ENCODE results near the gene HNRNPUL1.

The HNRNPUL1 gene

DNA sequence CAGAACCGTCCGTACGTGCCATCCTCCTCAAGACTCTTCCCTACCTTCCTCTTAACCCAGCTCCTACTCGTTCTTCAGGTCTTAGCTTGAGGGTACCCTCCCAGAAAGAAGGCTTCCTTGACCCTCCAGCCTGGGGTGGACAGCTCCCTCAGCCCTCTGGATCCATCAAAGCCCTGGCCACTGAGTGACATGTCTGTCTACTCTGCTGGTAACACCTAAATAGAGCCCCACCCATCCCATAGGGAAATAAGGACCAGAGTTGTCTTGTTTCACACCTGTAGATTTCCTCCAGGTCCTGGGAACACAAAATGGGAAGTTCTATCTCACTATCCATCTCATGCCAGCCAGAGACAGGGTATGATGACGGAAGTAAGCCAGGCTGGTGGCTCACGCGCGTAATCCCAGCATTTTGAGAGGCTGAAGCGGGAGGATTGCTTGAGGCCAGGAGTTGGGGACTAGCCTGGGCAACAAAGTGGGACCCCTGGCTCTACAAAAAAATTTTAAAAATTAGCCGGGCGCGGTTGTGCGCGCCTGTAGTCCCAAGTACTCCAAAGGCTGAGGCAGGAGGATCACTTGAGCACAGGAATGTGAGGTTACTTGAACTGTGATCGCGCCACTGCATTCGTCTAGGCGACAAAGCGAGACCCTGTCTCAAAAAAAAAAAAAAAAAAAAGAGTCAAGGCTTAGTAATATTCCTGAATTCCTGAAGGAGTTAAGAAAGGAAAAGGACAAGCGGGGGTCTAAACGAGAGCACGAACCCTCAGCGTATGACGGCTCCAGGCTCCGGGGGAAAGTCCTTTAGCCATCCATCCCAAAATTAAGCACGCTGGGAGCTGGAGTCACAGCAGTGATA is 45.2 kb downstream of the HNRNPUL1 start:
- no peak for DNase-seq

DNA sequence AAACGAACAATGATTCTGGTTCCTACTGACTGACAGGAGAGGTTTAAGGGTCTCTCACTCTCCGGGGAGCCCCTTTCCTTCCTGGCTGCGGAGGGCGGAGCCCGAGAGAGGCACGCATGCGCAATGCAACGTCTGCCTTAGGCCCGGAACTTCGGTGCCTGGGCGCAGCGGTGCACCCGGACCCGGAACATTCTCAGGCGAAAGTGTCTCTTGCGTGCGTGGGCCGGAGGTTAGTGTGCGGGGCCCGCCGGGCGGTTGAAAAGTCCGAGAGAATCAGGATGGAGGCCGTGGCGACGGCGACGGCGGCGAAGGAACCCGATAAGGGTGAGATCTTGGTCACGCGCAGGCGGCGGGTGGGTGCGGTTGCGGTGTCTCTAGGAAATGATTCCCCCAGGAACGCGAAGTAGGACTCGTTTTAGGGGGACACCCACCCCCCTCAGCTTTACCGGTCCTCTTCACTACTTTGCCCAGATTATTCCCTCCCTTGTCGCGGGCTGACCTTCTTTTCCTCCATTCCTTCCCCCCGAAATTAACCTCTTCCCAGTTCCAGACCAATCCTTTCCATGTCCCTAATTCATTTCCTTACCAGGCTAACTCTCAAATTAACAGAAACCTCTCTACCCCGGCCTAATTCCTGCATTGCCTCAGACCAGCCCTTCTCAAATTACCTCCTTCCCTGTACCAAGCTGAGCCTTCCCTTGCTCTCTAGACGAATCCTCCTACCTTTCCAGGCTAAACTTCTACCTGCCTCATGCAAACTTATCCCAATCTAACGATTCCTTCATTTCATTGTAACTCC is 46.1 kb downstream of the HNRNPUL1 start, which contains the start of gene CCDC97:
Gene CCDC97, plus strand, starts transcription at position 140 of the 799 bp plus-strand sequence. Its CDS starts 139 bp downstream, at position 279.
- peak; percentile 87 to 92 for DNase-seq

DNA sequence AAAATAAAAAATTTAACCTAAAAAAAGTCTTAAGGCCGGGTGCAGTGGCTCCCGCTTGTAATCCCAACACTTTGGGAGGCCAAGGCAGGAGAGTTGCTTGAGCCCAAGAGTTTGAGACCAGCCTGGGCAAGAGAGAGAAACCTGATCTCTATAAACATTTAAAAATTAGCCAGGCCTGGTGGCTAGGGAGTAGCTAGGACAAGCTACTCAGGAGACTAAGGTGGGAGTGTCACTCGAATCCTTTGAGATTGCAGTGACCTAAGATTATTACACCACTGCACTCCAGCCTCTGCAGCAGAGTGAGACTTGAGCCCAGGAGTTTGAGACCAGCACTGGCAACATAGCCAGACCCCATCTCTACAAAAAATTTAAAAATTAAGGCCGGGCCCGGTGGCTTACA is 46.9 kb downstream of the HNRNPUL1 start:
- no peak for DNase-seq

DNA sequence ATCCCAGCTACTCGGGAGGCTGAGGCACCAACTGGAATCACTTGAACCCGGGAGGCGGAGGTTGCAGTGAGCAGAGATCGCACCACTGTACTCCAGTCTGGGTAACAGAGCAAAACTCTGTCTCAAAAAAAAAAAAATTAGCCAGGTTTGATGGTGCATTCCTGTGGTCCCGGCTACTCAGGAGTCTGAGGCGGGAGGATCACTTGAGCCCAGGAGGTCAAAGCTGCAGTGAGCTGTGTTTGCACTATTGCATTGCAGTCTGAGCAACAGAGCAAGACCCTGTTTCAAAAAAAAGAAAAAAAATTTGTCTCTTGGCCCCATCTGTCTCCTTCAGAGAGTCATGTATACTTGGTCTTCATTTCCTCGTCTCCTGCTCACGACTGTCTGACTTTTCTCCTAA is 47.4 kb downstream of the HNRNPUL1 start:
- DNase-seq: no peak

DNA sequence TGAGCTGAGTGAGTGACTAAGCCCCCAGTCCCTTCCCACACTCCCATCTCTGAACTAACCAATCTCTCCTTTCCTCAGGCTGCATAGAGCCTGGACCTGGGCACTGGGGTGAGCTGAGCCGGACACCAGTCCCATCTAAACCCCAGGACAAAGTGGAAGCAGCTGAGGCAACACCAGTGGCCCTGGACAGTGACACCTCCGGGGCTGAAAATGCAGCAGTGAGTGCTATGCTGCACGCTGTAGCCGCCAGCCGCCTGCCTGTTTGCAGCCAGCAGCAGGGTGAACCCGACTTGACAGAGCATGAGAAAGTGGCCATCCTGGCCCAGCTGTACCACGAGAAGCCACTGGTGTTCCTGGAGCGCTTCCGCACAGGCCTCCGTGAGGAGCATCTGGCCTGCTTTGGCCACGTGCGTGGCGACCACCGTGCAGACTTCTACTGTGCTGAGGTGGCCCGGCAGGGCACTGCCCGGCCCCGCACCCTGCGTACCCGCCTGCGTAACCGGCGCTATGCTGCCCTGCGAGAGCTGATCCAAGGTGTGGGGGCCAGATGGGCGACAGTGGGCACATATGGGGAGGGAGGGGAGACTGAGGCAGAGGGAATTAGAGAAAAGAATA is 52.2 kb downstream of the HNRNPUL1 start:
- DNase-seq: no peak

DNA sequence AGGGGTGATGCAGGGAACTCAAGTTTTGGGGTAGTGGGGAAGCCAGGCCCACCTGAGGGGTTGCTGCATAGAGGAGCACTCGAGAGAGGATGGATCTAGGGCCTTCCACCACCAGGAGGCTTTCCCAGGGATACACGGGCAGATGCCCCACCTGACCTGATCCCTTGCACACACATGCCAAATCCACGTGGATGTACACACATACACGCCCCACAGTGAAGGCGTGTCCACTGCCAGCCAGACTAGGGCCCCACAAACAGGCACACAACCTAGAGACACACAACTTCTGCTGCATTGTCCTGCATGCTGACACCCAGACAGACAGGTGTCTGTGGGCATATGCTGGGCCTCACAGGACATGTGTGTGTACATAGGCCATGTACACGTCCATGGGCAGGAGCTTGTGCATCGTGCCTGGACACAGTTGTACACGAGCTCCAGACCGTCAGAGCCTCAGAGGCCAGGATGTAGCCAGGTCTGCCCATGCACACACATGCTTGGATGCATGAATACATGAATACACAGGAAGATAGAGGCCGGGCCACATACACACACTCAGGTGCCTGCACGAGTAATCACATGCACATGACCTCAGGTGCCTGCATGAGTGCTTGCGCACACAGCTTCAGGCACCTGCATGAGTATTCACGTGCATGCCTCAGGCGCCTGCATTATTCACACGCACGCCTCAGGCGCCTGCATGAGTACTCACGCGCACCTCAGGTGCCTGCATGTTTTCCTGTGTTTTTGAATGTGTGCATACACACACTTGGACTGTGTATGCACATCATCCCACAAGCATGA is 54.7 kb downstream of the HNRNPUL1 start:
- DNase-seq: no peak

DNA sequence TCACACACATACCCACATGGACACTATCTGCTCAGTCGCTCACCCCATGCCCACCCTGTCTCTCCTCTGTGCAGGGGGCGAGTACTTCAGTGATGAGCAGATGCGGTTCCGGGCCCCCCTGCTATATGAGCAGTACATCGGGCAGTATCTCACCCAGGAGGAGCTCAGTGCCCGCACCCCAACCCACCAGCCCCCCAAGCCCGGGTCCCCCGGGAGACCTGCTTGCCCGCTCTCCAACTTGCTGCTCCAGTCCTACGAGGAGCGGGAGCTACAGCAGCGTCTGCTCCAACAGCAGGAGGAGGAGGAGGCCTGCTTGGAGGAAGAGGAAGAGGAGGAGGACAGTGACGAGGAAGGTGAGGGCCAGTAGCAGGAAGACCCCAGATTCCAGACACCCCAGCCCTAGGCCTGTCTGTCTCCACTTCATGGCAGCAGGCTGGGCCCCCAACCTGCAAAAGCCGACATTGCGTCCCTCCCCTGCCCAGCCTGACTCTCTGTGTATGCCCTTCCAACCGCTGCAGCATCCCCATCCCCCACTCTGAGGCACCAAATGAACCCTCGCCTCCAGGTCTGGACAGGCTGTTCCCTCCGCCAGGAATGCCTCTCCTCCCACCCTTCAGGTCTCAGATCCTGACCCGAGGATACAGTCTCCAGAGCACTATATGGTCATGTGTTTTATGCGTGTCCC is 55.5 kb downstream of the HNRNPUL1 start:
- DNase-seq: no peak

DNA sequence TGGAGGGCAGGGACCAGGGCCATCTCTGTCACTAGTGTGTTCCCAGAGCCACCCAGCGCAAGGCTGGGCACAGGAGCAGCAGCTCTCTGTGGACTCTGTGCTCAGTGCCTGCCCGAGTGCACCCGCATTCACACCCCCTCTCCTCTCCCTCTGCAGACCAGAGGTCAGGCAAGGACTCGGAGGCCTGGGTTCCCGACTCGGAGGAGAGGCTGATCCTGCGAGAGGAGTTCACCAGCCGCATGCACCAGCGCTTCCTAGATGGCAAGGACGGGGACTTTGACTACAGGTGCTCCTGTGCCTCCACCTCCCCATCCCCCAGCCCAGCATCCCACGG is 56.0 kb downstream of the HNRNPUL1 start:
- no peak for DNase-seq

DNA sequence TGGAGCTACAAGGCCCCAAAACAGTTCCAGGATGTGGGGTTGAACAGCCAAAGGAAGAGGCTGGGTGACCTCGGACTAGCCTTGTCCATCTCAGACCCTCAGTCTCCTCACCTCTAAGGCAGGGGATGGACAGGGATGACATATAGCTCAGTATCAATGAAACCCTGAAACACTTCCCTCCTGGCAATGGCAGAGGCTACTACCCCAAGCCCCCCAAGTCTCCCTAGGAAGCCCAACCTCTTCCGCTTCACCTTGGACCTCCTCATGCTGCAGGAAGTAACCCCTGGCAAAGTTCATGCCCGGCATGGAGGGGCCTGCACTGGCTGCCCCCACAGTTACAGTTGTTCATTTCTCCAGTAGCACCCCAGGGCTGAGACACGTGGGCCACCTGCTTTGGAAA is 56.4 kb downstream of the HNRNPUL1 start:
- no peak for DNase-seq

DNA sequence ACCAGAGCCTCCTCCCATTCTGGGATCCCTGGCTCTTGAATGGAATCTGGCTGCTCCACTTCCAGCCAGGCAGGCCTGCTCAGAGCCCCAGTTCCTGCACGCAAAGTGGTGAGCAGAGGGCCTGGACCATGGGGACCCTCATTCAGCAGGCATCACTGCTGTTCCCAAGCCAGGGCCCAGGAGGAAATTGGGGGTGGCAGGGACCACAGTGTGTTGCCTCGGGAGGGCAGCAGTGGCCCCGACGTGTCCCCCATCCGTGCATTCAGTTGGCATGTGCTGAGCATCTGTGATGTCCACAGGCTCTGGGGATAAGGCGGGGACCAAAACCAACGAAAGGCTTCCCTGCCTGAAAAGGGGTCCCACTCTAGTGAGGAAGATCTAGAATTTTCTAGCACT is 57.0 kb downstream of the HNRNPUL1 start:
- no peak for DNase-seq

DNA sequence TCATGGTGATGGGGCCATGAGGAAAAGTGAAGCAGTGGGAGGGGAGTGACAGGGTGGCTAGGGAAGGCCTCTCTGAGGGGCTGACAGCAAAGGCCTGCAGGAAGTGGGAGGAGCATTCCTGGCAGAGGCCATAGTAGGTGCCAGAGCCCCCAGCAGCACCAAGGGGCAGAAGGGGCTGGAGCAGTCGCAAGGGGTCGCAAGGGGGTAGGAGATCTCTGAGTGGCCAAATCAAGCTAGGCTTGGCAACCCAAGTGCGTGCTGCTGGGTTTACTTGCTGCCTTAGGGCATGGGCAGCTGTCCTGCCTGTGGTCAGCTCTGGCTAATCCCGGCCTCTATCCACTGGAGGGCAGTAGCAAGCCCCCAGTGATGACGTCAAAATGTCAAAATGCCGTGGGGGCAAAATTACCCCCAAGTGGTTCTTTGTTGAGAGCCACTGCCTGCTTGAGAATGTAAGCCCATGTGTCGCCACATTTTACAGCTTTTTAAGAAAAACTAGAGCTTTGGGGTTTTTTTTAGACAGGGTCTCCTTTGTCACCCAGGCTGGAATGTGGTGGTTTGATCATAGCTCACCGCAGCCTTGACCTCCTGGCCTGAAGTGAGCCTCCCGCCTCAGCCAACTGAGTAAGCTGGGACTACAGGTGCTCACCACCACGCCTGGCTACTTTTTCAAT is 57.6 kb downstream of the HNRNPUL1 start:
- peak in 1 of 2 donors; percentile 40 for DNase-seq

DNA sequence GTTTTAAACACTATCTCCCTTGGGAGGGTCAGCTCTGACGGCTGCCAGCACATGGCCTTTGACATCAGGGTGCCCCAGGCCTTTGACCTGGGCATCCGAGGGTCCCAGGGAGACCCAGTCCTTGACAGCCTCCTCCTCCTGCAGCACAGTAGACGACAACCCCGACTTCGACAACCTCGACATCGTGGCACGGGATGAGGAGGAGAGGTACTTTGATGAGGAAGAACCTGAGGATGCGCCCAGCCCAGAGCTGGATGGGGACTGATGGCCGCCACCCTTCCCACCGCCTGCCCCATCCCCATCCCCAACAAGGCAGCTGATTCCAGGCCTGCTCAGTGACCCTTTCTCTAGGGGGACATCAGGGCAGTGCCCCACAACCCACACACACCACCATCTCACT is 58.3 kb downstream of the HNRNPUL1 start:
- DNase-seq: no peak

DNA sequence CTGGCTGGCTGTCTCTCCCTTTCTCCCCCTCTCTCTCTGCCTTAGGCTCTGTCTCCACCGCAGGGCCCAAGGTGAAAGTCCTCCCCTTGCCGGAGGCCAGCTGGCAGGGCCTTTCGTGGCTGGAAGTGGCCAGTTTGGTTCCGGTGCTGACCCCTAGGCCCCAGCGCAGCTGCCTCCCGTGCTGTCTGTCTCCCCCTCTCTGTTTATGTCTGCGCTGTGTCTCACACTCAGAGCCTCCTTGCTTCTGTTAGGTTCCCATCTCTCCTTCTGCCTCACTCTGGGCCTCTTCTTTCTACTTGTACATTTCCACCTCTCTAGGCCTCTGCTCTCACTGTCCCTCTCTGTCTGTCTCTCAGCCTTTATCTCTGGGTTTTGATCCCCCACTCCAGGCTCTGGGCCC is 58.9 kb downstream of the HNRNPUL1 start:
- no peak for DNase-seq

DNA sequence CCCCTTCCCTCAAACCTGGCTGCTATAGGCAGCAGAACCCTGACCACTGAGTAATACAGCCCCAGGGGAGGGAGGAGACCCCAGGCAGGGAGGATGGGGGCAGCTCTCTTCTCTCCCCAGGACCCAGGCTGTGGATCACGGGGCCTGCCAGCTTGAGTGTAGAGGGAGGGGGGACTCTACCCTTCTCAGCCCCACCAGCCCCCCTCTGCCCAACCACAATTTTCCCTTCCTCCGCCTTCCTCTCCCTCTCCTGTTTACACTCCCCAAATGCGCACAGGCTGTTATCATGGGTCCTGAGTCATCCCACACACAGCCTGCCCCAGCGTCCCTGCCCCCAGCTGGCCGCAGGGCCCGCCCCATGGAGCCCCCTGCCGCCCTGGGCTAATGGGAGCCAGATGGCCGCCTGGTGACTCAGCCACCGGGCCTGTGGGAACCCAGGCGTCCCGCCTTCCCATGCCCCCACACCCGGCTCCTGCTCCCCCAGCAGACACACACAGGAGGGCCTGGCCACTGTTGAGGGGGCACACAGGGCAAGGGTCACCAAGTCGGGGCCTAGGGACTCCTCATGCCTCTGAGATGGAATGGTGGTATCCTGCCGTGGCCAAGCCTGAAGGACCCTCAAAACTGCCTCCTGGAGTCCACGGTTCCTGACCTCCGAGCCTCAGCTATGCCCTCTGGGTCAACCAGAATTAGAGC is 59.4 kb downstream of the HNRNPUL1 start:
- peak in 1 of 2 donors; percentile 30 for DNase-seq

DNA sequence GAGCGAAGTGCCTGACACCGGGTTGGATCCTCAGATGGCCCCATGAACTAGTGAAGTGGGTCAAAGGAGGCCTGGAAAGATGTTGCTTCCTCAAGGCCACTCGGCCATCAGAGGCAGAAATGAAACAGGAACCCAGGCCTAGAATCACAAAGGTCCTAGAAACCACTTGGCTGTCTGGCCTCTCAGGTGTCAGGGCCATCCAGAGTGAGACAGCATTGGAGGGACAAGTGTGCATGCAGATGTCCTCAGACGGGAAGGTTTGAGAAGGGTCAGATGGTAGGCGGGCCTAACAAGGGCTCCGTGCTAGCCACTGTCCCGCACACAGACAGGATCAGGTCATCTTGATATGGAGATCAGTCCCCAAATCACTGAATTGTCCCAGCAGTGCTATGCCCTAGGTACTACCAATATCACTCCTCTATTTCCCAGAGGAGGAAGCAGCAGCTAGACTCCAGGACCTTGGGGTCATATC is 60.1 kb downstream of the HNRNPUL1 start:
- no peak for DNase-seq

DNA sequence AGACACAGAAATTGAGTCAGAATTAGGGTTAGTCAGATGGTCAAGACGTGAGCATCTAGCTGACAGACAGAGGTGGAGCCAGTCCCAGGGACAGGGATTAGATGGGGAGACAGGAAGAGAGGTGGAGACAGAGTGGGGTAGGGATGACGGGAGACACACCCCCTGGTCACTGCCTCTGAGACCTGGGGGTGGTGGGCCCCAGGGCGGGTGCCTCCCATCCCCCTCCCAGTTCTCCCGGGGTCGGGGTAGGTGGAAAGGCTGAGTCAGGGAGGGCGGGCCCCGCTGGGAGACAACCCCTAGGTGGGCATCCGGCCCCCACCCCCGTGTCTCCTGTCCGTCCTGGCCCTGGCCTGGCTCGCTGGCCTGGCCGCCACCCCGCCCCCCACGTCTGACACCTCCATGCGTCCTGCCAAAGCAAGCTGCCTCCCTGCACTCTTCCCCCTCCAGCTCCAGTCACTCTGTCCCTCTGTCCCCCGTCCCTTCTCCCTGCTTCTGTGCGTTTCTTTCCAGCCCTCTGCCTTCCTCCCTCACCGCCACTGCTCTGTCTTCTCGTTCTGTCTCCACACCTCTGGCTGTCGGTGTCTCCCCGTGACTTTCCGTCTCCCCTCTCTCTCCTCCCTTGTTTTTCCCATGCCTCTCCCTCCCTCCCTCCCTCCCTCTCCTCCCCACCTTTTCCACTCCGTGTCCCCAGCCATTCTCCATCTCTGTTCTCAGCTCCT is 60.9 kb downstream of the HNRNPUL1 start:
- DNase-seq: peak in 1 of 2 donors; percentile 24

DNA sequence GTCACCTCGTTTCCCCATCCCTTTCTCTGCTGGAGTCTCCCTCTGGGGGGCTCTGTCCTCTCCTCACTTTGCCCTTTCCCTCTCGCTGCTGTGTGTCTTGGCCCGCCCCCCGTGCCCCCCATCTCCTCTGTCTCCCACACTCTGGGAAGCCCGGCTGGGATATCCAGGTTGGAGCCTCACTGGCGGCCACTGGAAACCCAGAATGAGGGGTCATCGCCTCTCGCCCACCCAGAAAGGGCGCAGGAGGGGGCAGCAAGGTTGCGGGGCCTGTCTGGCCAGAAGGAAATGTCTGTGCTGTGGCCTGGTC is 61.4 kb downstream of the HNRNPUL1 start:
- DNase-seq: no peak

DNA sequence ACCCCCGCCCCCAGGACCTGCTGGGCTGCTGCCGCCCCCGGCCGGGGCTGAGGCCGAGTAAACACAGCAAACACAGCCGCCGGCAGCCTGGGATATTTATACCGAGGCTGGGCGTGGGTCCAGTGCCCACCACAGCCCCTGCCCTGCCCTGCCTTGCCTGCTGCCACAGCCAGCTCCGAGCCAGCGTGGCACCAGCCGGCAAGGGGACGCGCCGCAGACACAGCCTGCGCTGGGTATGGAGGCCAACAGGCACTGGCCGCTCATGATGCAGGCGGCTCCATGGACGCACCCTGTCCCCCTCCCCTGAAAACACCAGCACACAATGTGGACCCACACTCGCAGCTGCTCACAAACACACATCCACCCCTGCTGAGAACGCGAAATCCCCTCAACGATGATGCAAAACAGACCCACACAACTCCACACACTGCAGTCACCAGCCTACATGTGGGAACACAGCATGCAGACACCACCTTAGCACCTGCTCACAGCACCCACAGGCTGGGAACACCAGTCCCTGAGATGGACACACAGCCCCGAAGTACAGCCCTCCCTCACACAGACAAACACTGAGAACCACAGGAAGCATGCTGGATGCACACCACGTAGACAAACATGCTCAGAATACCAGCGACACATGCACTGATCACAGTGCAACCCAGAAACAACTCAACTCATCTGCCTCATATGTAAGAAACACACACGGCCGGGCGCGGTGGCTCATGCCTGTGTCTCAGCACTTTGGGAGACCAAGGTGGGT is 62.0 kb downstream of the HNRNPUL1 start:
- DNase-seq: peak; percentile 36 to 46

DNA sequence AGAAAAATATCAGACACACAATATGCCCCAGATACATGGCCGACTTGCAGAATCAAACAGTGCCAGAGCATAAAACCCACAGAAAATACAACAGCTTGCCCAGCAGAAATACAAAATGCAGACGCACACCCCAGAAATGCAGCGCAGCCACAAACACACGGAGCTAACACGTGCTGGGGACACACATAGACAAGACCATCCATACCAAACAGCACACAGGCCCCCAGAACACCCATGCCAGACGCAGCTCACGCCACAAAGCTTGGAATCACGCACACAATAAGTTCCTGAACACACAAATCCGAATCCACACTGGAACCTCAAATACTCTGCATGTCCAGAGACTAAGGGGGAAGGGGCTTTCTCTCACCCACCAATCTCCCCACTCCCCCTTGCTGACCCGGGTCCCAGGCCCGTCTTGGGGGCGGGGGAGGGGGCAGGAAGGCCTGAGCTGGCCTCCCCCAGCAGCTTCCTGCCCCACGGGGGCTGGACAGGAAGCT is 63.0 kb downstream of the HNRNPUL1 start:
- peak in 1 of 2 donors; percentile 48 for DNase-seq

Measured in CD4-positive, alpha-beta T cell treated with Interferon alpha-2 for 1 hour (primary cell).